Measurements from ENCODE around the gene SCGB1C1.

GRCh38 chr11:208917-209260 lies 16.0 kb downstream of the SCGB1C1 start:
- TF ChIP-seq POLR2A (IDR thresholded peaks at IDR 0.05; ENCODE audit: borderline replicate concordance, extremely low read depth, insufficient read depth, insufficient read length) = no peak
- no peak for TF ChIP-seq POLR2AphosphoS5 (IDR thresholded peaks at IDR 0.05; ENCODE audit: low read depth, low read length)
- TF ChIP-seq ZFX (IDR thresholded peaks at IDR 0.05) = peak; percentile 34; the same call in 1 of the 2 replicates
- no peak for TF ChIP-seq EZH2 (IDR thresholded peaks at IDR 0.05)
- TF ChIP-seq REST (IDR thresholded peaks at IDR 0.05; ENCODE audit: low read depth) = no peak
- no peak for TF ChIP-seq ZNF274 (IDR thresholded peaks at IDR 0.05; ENCODE audit: low read depth, low read length)
- TF ChIP-seq ZBTB33 (IDR thresholded peaks at IDR 0.05; ENCODE audit: extremely low read depth, insufficient replicate concordance, low read length) = no peak
- TF ChIP-seq CTCF (IDR thresholded peaks at IDR 0.05 in 2 of 3, conservative IDR thresholded peaks at IDR 0.05 in 1 of 3; ENCODE audit: borderline replicate concordance in 1 of 3, insufficient read depth in 1 of 3, low read depth in 2 of 3, low read length in 2 of 3) = no peak
